Pons (tissue), 1 donor: ENCODE results near the gene AK2.
"Not testable (repeated sequence)": the region's sequence is repeated elsewhere in the genome, so short reads cannot be mapped to it uniquely, and the experiment has no call there.

Experiments used
- DNase-seq: peaks from one replicate; pipeline ENCODE4 v3.0.0-alpha.2; 2016; ENCODE audit warnings: low spot score

AK2 gene

DNA sequence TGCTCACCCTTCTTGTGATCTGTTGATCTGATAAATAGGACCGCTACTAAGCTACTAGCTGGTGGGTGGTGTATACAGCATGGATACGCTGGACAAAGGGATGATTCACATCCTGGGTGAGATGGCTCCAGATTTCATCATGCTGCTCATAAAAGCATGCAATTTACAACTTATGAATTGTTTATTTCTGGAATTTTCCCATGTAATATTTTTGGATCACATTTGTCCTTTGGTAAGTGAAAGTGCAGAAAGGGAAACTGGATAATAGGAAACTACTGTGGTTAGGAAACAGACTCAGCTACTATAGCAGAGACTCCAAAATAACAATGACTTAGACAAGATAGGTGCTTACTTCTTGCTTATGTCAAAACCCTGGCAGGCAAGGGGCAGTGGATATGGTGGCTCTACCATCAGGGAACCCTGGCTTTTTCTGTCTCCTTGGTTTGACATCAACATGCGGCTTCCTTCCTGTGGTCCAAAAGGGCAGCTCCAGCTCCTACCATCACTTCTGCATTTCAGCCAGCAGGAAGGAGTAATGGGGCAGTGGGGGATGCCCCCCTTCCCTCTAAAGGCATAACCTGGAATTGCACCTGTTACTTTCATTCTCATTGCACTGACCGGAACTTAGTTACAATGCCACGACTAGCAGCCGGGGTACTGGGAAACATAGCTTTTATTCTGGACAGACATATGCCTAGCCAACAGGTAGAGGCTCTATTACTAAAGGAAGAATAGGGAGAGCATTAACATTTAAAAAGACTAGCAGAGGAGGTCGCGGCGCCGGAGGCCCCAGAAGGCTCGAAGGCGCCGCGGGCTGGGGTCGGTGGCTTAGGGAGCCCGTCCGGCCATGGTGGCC is 13.8 kb upstream of the AK2 start:
- peak; percentile 54 for DNase-seq

- no peak for DNase-seq
Measured at GRCh38 chr1:33049371-33049770, 12.7 kb upstream of the AK2 start.

DNA sequence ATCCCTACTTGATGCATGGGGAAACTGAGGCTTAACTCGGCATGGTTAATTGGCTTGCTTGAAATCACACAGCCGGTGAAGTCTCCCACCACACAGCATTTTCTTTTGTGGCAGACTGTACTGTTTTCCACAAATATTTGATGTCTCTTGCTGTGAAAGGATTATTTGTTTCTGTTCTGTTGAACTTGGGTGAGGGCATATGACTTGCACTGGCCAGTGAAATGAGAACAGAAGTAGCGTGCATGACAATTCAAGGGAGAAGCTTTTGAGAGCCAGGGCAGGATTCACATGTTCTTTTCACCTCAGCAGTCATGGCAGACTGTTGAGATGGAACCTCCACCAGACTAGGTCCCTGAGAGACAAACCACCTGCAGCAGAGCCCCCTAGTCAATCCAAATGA is 11.7 kb upstream of the AK2 start:
- peak; percentile 73 for DNase-seq

DNA sequence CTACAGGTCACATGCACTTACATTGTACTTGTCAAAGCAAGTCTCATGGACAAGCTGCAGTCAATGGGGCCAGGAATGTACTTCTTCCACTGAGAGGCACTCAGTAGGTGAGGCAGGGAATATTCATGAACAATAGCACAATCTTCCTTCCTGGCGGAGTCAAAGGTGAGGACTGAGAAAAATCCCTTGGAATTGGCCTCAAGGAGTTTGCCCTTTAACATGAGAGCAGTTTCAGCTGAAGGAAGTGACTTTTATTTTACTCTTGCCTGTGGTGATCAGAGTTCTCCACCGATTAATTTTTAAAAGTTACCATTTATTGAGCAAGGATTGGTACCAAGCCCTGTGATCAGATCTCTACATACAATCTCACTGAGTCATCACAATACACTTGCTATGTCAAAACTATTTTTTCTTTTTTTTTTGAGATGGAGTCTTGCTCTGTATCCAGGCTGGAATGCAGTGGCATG is 11.2 kb upstream of the AK2 start:
- DNase-seq: no peak

DNA sequence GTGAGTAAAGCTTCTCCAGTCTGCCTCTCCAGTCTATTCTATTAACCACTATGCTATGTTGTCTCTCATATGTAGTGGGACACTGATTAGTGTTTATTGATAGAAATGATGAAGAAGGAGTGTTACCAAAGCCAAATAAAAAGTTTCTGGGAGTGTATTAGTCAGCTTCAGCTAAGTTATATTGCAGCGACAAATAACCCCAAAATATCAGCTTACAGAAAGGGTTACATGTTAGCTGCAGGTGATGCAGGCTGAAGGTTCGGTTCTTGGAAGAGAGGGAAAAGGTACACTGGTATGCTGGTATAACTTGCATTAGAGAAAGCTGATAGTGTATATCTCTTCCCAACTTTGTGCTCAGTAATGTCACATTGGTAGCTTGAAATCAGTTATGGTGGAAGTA is 10.6 kb upstream of the AK2 start:
- DNase-seq: no peak

- not testable (repeated sequence) for DNase-seq
Measured at GRCh38 chr1:33046234-33046633, 9.6 kb upstream of the AK2 start.

GRCh38 chr1:33045814-33046213 is 9.1 kb upstream of the AK2 start:
- no peak for DNase-seq

GRCh38 chr1:33045246-33045645 is 8.6 kb upstream of the AK2 start:
- no peak for DNase-seq

DNA sequence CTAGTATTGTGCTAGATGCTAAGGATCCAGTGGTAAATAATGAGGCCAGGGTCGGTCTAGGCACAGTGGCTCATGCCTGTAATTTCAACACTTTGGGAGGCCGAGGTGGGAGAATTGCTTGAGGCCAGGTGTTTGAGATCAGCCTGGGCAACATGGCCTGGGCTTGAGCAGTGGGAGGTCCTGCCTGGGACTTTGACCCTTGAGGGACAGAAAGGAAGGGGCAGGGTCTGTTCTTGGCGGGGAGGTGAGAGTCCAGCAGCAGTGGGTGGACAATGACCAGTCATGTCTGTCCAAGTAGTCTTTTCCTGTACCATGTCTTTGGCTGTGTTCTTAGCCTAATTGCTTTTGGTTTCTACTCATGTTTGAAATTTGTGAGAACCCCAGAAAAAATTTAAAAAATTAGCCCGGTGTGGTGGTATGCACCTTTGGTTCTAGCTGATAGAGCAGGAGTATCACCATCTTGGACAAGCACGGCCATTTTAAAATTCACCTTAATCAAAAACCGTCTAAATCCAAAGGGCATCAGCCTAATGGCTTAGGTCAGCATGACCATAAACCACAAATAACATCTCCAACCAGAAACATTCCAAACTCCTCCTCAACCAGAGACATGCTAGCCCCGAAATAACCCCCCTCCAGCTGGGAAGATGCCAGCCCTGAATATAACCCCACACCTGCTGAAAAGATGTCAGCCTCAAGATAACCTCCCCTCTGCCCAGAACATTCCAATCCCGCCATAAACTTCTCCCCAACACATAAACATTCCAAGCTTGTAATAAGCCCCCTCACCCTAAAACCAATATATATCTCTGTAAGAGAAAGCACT is 6.8 kb upstream of the AK2 start:
- no peak for DNase-seq

- no peak for DNase-seq
Measured at GRCh38 chr1:33042831-33043230, 6.1 kb upstream of the AK2 start.

- DNase-seq: no peak
Measured at GRCh38 chr1:33041026-33041425, 4.3 kb upstream of the AK2 start.

DNA sequence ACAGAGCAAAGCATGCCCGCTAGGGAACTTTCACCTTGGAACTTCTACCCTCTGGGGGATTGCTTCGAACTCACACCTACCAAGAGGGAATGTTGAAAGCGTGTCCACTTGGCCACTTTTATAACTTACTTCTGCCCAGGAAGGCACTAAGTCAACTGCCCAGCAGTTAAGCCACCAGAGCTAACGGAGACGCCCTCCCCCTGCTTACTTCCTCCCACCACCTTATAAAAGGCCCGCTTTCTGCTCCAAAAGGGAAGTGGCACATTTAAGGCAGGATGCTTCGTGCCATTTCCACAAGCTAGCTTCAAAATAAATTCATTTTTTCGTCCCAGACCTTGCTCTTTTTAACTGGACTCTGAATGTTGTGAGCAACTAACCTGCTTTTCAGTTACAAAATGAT is 3.2 kb upstream of the AK2 start:
- peak; percentile 55 for DNase-seq

- DNase-seq: no peak
Measured at GRCh38 chr1:33036051-33036525, 595 bp downstream of the AK2 start.

GRCh38 chr1:33032126-33032869 is 4.4 kb downstream of the AK2 start:
- DNase-seq: no peak

GRCh38 chr1:33031506-33031905 is 5.2 kb downstream of the AK2 start:
- DNase-seq: no peak

DNA sequence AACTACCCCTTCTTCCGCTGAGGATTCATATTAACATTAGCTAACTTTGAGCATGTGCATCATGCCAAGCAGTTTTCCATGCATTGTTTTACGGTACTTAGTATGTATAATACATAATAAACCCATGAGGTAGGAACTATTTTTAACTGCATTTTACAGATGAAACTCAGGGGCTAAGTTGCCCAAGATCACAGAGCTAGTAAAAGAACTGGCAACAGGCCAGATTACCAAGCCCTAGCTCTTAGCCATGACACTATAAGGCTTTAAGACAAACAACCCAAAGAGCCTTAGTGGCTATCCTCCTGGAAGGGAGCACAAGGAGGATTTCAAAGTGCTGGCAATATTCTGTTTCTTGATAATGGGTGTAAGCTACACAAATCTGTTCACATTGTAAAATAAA is 6.1 kb downstream of the AK2 start:
- DNase-seq: no peak

- DNase-seq: no peak
Measured at GRCh38 chr1:33029921-33030320, 6.8 kb downstream of the AK2 start.

GRCh38 chr1:33029209-33029608 is 7.5 kb downstream of the AK2 start:
- no peak for DNase-seq

GRCh38 chr1:33025761-33026160 is 10.9 kb downstream of the AK2 start:
- DNase-seq: no peak

GRCh38 chr1:33025180-33025569 is 11.5 kb downstream of the AK2 start:
- no peak for DNase-seq

- DNase-seq: not testable (repeated sequence)
Measured at GRCh38 chr1:33024430-33025179, 12.1 kb downstream of the AK2 start.
